Breast epithelium (tissue), 3 donors: Measurements from ENCODE around the gene BCAR1.

ENCODE experiments used
- POLR2A ChIP-seq: fragments of 450-650 bp; IDR thresholded peaks from one replicate; pipeline ENCODE4 v1.6.1; 2016; ENCODE audit warnings: antibody characterized with exemption, mild to moderate bottlenecking, moderate library complexity
- TF ChIP-seq, protein P1 (sequence below), 3 donors: fragments of 450-650 bp; IDR thresholded peaks; one replicate each; pipeline ENCODE4 v1.5.1; 2016 to 2017; ENCODE audit warnings: antibody characterized with exemption in 3 of 3, mild to moderate bottlenecking in 3 of 3, moderate library complexity in 3 of 3

GRCh38 chr16:75293173-75293572, 41.7 kb upstream of the BCAR1 start:
- no peak for TF ChIP-seq POLR2A
- TF ChIP-seq, protein P1, sequence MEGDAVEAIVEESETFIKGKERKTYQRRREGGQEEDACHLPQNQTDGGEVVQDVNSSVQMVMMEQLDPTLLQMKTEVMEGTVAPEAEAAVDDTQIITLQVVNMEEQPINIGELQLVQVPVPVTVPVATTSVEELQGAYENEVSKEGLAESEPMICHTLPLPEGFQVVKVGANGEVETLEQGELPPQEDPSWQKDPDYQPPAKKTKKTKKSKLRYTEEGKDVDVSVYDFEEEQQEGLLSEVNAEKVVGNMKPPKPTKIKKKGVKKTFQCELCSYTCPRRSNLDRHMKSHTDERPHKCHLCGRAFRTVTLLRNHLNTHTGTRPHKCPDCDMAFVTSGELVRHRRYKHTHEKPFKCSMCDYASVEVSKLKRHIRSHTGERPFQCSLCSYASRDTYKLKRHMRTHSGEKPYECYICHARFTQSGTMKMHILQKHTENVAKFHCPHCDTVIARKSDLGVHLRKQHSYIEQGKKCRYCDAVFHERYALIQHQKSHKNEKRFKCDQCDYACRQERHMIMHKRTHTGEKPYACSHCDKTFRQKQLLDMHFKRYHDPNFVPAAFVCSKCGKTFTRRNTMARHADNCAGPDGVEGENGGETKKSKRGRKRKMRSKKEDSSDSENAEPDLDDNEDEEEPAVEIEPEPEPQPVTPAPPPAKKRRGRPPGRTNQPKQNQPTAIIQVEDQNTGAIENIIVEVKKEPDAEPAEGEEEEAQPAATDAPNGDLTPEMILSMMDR (IDR thresholded peaks at IDR 0.05): no peak
